Liver (tissue), 9 donors: ENCODE data around the gene ACTN4. TPM values are rescaled to one million over a fixed set of nuclear protein-coding genes. Genes with fewer than 3 reads are reported as not detected.
A peak's percentile ranks its signal among the peaks of the same experiment; 100 is the strongest.

ENCODE experiments used
- DNase-seq: peaks from one replicate; pipeline ENCODE4 v3.0.0-alpha.2; 2017; ENCODE audit warnings: low spot score
- H3K27ac ChIP-seq, 2 donors: one replicate each; pipeline ENCODE4 v1.7.0; 2013; ENCODE audit warnings: inconsistent platforms in 2 of 2, low read length in 2 of 2, control low read depth in 1 of 2, low read depth in 1 of 2, mild to moderate bottlenecking in 1 of 2
- H3K27me3 ChIP-seq, 4 donors: one replicate each; pipeline versions ENCODE4 v1.6.1 to v1.7.0; 2013; ENCODE audit warnings: low read length in 3 of 4, inconsistent platforms in 1 of 4, mild to moderate bottlenecking in 1 of 4, moderate library complexity in 1 of 4; ENCODE audit not compliant: control insufficient read depth in 4 of 4, insufficient read depth in 4 of 4
- H3K36me3 ChIP-seq, 4 donors: one replicate each; pipeline versions ENCODE4 v1.6.1 to v1.7.0; 2013; ENCODE audit warnings: low read length in 3 of 4, mild to moderate bottlenecking in 3 of 4, low read depth in 1 of 4, moderate library complexity in 1 of 4; ENCODE audit not compliant: control insufficient read depth in 4 of 4, insufficient read depth in 3 of 4
- H3K4me1 ChIP-seq, 4 donors: one replicate each; pipeline versions ENCODE4 v1.6.1 to v1.7.0; 2013; ENCODE audit warnings: low read length in 3 of 4, mild to moderate bottlenecking in 3 of 4, moderate library complexity in 1 of 4; ENCODE audit not compliant: control insufficient read depth in 4 of 4, insufficient read depth in 4 of 4
- H3K4me3 ChIP-seq, 3 donors: one replicate each; pipeline versions ENCODE4 v1.6.1 to v1.7.0; 2013; ENCODE audit warnings: low read length in 3 of 3, control low read depth in 1 of 3, low read depth in 1 of 3, mild to moderate bottlenecking in 1 of 3
- H3K9ac ChIP-seq, 2 donors: one replicate each; pipeline ENCODE4 v1.7.0; 2013; ENCODE audit warnings: low read length in 2 of 2, mild to moderate bottlenecking in 2 of 2, moderate library complexity in 2 of 2, control low read depth in 1 of 2, low read depth in 1 of 2
- H3K9me3 ChIP-seq, 4 donors: one replicate each; pipeline versions ENCODE4 v1.6.1 to v1.7.0; 2013; ENCODE audit warnings: low read length in 3 of 4; ENCODE audit not compliant: control insufficient read depth in 4 of 4
- FOXA1 ChIP-seq: IDR thresholded peaks from 2 replicates; pipeline ENCODE4 v1.6.1; 2016; ENCODE audit warnings: antibody characterized with exemption
- FOXA2 ChIP-seq: IDR thresholded peaks from 2 replicates; pipeline ENCODE4 v1.6.1; 2016; ENCODE audit warnings: antibody characterized with exemption
- GABPA ChIP-seq, 2 donors: IDR thresholded peaks in 1 of 2; conservative IDR thresholded peaks in 1 of 2; 2 replicates each; pipeline ENCODE4 v1.6.1; 2016; ENCODE audit warnings: antibody characterized with exemption in 2 of 2, mild to moderate bottlenecking in 1 of 2, moderate library complexity in 1 of 2
- HNF4A ChIP-seq, 2 donors: conservative IDR thresholded peaks; 2 replicates each; pipeline ENCODE4 v1.6.1; 2016; ENCODE audit warnings: antibody characterized with exemption in 2 of 2, mild to moderate bottlenecking in 2 of 2
- HNF4G ChIP-seq: IDR thresholded peaks from 2 replicates; pipeline ENCODE4 v1.6.1; 2016; ENCODE audit warnings: antibody characterized with exemption
- JUND ChIP-seq, 2 donors: IDR thresholded peaks; 2 replicates each; pipeline ENCODE4 v1.6.1; 2016; ENCODE audit warnings: antibody characterized with exemption in 2 of 2
- NR2F2 ChIP-seq: IDR thresholded peaks from 2 replicates; pipeline ENCODE4 v1.6.1; 2016; ENCODE audit warnings: antibody characterized with exemption
- RAD21 ChIP-seq, 2 donors: IDR thresholded peaks; 2 replicates each; pipeline ENCODE4 v1.6.1; 2016; ENCODE audit warnings: antibody characterized with exemption in 2 of 2, mild to moderate bottlenecking in 2 of 2
- RXRA ChIP-seq, 2 donors: IDR thresholded peaks; 2 replicates each; pipeline ENCODE4 v1.6.1; 2017 to 2018; ENCODE audit warnings: antibody characterized with exemption in 2 of 2, mild to moderate bottlenecking in 1 of 2
- SP1 ChIP-seq: IDR thresholded peaks from 2 replicates; pipeline ENCODE4 v1.6.1; 2018; ENCODE audit warnings: antibody characterized with exemption, mild to moderate bottlenecking
- TAF1 ChIP-seq: conservative IDR thresholded peaks from 2 replicates; pipeline ENCODE4 v1.6.1; 2016; ENCODE audit warnings: antibody characterized with exemption, mild to moderate bottlenecking
- whole genome bisulfite sequencing: extraction: QIAGEN DNeasy Blood & Tissue Kit; methylation state at CpG from one replicate; pipeline ENCODE4 v1.1.7; 2013; 5-methylcytosine and 5-hydroxymethylcytosine counted together
- polyA plus RNA-seq, 2 donors: library from polyadenylated mRNA; stranded (reverse) in 1 of 2; unstranded in 1 of 2; fragments of 200-250 nt in 1 of 2; fragments of >200 nt in 1 of 2; fragmentation: Nextera tagmentation in 1 of 2; extraction: Ambion mirVana in 1 of 2; gene quantifications; one replicate each; pipeline versions ENCODE4 v1.2.1 to v1.2.3, GENCODE V29; 2013 to 2015
- total RNA-seq, 2 donors: library from RNA; depleted of rRNA; stranded (reverse); fragments of >200 nt; gene quantifications; one replicate each; pipeline ENCODE4 v1.2.3, GENCODE V29; 2014
- TF ChIP-seq, protein P1 (sequence below): IDR thresholded peaks from 2 replicates; pipeline ENCODE4 v1.6.1; 2016; ENCODE audit warnings: antibody characterized with exemption, mild to moderate bottlenecking
- TF ChIP-seq, protein P2 (sequence below): IDR thresholded peaks from 2 replicates; pipeline ENCODE4 v1.6.1; 2016; ENCODE audit warnings: antibody characterized with exemption
- TF ChIP-seq, protein P3 (sequence below): IDR thresholded peaks from 2 replicates; pipeline ENCODE4 v1.6.1; 2016; ENCODE audit warnings: antibody characterized with exemption
- TF ChIP-seq, protein P4 (sequence below): IDR thresholded peaks from 2 replicates; pipeline ENCODE4 v1.6.1; 2016; ENCODE audit warnings: antibody characterized with exemption
- donor health status: healthy.
- donor health status: healthy.
- donor health status: healthy.
- donor health status: healthy.
- donor health status: healthy.

Gene ACTN4
- total and polyA plus RNA-seq, 4 donors, result 35.4 to 164 (median 98.7) TPM

DNA sequence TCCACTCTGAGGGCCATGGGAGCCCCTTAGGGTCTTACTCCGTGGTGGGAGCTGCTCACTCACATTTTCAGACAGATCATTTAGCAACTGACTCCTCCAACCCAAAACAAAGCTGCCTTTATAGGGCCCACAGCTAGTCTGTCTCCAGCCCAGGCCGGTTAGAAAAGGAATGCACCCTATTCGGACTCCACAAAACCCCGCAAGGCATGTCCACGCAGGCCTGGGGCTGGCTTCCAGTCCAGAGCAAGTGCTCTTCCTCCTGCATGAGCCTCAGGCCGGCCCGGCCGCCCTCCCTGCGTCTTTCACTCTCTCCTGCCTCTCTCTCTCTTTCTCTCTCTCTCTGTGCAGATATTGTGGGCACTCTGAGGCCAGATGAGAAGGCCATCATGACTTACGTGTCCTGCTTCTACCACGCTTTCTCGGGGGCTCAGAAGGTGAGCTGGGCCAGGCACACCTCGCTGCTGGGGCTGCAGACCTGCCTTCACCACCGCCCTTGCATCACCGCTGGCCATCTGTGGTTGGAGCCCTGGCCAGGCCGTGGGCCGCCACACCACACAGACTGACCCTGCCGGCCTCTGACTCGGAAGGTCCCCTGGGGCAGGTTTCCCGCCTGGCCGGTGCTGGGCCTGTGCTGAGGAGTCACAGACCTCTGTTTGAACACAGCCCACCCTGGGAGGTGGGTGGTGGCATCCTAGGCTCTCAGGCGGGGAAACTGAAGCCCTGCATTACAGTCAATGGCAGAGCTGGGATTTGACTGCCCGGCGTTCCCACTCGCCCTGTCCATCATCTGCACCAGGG lies 63.7 kb downstream of the ACTN4 start:
- 61% methylated on average over 25 of the region's 25 CpGs for WGBS
- Histone ChIP-seq H3K27ac (peak overlapping the region; percentile 19 to 83), H3K27me3 (no peaks in the 10 kb centered on the region), H3K9me3 (no peaks in the 10 kb centered on the region), H3K36me3 (peaks cover 15 to 35% (median 25%) of the 10 kb centered on the region in 4 donors), H3K9ac (no peak overlapping the region), H3K4me3 (no peak overlapping the region), H3K4me1 (peaks cover 25 to 81% (median 68%) of the 10 kb centered on the region in 4 donors)
- TF ChIP-seq RXRA (IDR thresholded peaks at IDR 0.05) (peak; percentile 27 to 53), HNF4G (no peak), TAF1 (no peak), GABPA (IDR thresholded peaks at IDR 0.05 in 1 of 2, conservative IDR thresholded peaks at IDR 0.05 in 1 of 2) (peak in 1 of 2 donors; percentile 20), FOXA2 (no peak), RAD21 (IDR thresholded peaks at IDR 0.05) (no peak), JUND (IDR thresholded peaks at IDR 0.05) (no peak), SP1 (no peak), NR2F2 (no peak), HNF4A (conservative IDR thresholded peaks at IDR 0.05) (peak in 1 of 2 donors; percentile 57)
- TF ChIP-seq, protein P1, sequence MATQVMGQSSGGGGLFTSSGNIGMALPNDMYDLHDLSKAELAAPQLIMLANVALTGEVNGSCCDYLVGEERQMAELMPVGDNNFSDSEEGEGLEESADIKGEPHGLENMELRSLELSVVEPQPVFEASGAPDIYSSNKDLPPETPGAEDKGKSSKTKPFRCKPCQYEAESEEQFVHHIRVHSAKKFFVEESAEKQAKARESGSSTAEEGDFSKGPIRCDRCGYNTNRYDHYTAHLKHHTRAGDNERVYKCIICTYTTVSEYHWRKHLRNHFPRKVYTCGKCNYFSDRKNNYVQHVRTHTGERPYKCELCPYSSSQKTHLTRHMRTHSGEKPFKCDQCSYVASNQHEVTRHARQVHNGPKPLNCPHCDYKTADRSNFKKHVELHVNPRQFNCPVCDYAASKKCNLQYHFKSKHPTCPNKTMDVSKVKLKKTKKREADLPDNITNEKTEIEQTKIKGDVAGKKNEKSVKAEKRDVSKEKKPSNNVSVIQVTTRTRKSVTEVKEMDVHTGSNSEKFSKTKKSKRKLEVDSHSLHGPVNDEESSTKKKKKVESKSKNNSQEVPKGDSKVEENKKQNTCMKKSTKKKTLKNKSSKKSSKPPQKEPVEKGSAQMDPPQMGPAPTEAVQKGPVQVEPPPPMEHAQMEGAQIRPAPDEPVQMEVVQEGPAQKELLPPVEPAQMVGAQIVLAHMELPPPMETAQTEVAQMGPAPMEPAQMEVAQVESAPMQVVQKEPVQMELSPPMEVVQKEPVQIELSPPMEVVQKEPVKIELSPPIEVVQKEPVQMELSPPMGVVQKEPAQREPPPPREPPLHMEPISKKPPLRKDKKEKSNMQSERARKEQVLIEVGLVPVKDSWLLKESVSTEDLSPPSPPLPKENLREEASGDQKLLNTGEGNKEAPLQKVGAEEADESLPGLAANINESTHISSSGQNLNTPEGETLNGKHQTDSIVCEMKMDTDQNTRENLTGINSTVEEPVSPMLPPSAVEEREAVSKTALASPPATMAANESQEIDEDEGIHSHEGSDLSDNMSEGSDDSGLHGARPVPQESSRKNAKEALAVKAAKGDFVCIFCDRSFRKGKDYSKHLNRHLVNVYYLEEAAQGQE, result no peak
- TF ChIP-seq, protein P2, sequence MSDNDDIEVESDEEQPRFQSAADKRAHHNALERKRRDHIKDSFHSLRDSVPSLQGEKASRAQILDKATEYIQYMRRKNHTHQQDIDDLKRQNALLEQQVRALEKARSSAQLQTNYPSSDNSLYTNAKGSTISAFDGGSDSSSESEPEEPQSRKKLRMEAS, result no peak
- TF ChIP-seq, protein P3, sequence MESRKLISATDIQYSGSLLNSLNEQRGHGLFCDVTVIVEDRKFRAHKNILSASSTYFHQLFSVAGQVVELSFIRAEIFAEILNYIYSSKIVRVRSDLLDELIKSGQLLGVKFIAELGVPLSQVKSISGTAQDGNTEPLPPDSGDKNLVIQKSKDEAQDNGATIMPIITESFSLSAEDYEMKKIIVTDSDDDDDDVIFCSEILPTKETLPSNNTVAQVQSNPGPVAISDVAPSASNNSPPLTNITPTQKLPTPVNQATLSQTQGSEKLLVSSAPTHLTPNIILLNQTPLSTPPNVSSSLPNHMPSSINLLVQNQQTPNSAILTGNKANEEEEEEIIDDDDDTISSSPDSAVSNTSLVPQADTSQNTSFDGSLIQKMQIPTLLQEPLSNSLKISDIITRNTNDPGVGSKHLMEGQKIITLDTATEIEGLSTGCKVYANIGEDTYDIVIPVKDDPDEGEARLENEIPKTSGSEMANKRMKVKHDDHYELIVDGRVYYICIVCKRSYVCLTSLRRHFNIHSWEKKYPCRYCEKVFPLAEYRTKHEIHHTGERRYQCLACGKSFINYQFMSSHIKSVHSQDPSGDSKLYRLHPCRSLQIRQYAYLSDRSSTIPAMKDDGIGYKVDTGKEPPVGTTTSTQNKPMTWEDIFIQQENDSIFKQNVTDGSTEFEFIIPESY, result no peak
- DNase-seq, result no peak

DNA sequence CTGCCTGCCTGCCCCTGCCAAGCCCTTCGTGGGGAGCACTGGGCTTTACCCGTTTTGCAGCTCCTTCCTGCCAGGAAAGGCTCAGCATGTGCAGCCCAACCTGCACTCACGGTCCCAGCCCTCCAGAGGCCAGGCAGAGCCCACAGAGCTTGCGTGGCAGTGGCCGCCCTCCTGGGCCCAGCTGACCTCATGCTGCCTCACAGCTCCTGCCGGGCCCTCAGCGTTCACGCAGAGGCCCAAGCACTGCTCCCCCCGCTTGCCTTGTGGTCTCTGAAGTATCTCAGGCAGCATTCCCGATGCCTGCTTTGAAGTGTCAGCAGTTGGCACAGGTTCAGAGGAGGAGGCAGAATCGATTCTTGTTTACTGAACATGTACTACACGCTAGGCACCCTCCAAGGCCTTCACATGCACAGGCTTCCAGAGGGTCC lies 64.3 kb downstream of the ACTN4 start:
- Histone ChIP-seq H3K9ac (no peak overlapping the region), H3K4me3 (no peak overlapping the region), H3K27ac (peak overlapping the region; percentile 80 to 83), H3K27me3 (no peaks in the 10 kb centered on the region), H3K9me3 (no peaks in the 10 kb centered on the region), H3K36me3 (peaks cover 13 to 40% (median 25%) of the 10 kb centered on the region in 4 donors), H3K4me1 (peaks cover 24 to 76% (median 65%) of the 10 kb centered on the region in 4 donors)
- WGBS, result 31% methylated on average over 12 of the region's 12 CpGs
- DNase-seq, result no peak
- TF ChIP-seq FOXA1, result no peak
- TF ChIP-seq, protein P4, sequence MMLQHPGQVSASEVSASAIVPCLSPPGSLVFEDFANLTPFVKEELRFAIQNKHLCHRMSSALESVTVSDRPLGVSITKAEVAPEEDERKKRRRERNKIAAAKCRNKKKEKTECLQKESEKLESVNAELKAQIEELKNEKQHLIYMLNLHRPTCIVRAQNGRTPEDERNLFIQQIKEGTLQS, result no peak
- TF ChIP-seq JUND (IDR thresholded peaks at IDR 0.05), result no peak
- peak in 1 of 2 donors; percentile 10 for TF ChIP-seq RXRA (IDR thresholded peaks at IDR 0.05)
